HG03432 (cell line): ENCODE measurements around the gene RBM19.
"Not testable (repeated sequence)": the region's sequence is repeated elsewhere in the genome, so short reads cannot be mapped to it uniquely, and the experiment has no call there.

Experiments
- ATAC-seq: cut with Tn5 transposase; IDR thresholded peaks from one replicate; pipeline ENCODE4 v1.9.1; 2021; ENCODE audit warnings: mild to moderate bottlenecking, moderate library complexity; ENCODE audit not compliant: unreplicated experiment

RBM19 gene

GRCh38 chr12:113908584-113909100 lies 57.5 kb downstream of the RBM19 start:
- no peak for ATAC-seq

- ATAC-seq = no peak
Observed at GRCh38 chr12:113907446-113908180, 58.5 kb downstream of the RBM19 start.

GRCh38 chr12:113906411-113907200 lies 59.5 kb downstream of the RBM19 start:
- ATAC-seq = no peak

GRCh38 chr12:113905829-113906228 lies 60.3 kb downstream of the RBM19 start:
- ATAC-seq = no peak

- ATAC-seq = no peak
Observed at GRCh38 chr12:113903381-113903863, 62.7 kb downstream of the RBM19 start.

GRCh38 chr12:113901319-113901718 lies 64.8 kb downstream of the RBM19 start:
- ATAC-seq = not testable (repeated sequence)

- ATAC-seq = no peak
Observed at GRCh38 chr12:113900716-113901115, 65.4 kb downstream of the RBM19 start.

GRCh38 chr12:113899561-113900471 lies 66.3 kb downstream of the RBM19 start:
- ATAC-seq = no peak

- ATAC-seq = no peak
Observed at GRCh38 chr12:113899042-113899560, 67.0 kb downstream of the RBM19 start.

- ATAC-seq = no peak
Observed at GRCh38 chr12:113898466-113898865, 67.7 kb downstream of the RBM19 start.

- ATAC-seq = no peak
Observed at GRCh38 chr12:113897406-113897805, 68.7 kb downstream of the RBM19 start.

- no peak for ATAC-seq
Observed at GRCh38 chr12:113896841-113897240, 69.3 kb downstream of the RBM19 start.

- no peak for ATAC-seq
Observed at GRCh38 chr12:113896194-113896593, 69.9 kb downstream of the RBM19 start.

GRCh38 chr12:113895176-113895575 lies 70.9 kb downstream of the RBM19 start:
- ATAC-seq = no peak

GRCh38 chr12:113894697-113895096 lies 71.4 kb downstream of the RBM19 start:
- ATAC-seq = no peak

- no peak for ATAC-seq
Observed at GRCh38 chr12:113893221-113893620, 72.9 kb downstream of the RBM19 start.

- ATAC-seq = no peak
Observed at GRCh38 chr12:113892556-113892955, 73.6 kb downstream of the RBM19 start.

GRCh38 chr12:113891739-113892520 lies 74.2 kb downstream of the RBM19 start:
- ATAC-seq = no peak

GRCh38 chr12:113891167-113891692 lies 74.9 kb downstream of the RBM19 start:
- ATAC-seq = no peak
